OCI-LY3 (cell line): ENCODE results near the gene KCNQ1.

Experiments
- EZH2phosphoT487 ChIP-seq: fragments of 200-600 bp; shearing (Covaris generic); IDR thresholded peaks from 2 replicates; pipeline ENCODE4 v1.6.1; 2018; ENCODE audit warnings: antibody characterized with exemption, mixed run types, low read depth
- TF ChIP-seq, protein P1 (sequence below): fragments of 200-600, 300-600 bp; sonication (generic); IDR thresholded peaks from 2 replicates; pipeline ENCODE4 v1.5.1; 2014; ENCODE audit warnings: antibody characterized with exemption, low read length, low read depth

DNA sequence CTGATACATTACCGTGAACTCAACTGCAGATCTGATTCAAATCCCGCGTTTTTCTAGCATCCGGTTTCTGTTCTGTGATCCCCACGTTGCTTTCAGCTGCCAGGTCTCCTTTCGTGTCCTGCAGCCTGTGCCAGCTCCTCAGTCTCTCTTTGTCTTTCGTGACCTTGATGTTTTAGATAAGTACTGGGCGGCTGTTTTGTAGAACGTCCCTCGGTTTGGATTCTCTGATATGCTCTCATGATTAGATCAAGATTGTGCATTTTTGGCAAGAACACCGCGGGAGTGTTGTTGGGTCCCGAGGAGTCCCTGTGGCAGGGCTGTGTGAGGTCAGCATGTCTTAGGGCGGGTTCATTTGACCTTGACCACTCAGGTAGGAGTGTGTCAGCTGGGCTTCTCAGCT is 38.6 kb downstream of the KCNQ1 start:
- TF ChIP-seq, protein P1, sequence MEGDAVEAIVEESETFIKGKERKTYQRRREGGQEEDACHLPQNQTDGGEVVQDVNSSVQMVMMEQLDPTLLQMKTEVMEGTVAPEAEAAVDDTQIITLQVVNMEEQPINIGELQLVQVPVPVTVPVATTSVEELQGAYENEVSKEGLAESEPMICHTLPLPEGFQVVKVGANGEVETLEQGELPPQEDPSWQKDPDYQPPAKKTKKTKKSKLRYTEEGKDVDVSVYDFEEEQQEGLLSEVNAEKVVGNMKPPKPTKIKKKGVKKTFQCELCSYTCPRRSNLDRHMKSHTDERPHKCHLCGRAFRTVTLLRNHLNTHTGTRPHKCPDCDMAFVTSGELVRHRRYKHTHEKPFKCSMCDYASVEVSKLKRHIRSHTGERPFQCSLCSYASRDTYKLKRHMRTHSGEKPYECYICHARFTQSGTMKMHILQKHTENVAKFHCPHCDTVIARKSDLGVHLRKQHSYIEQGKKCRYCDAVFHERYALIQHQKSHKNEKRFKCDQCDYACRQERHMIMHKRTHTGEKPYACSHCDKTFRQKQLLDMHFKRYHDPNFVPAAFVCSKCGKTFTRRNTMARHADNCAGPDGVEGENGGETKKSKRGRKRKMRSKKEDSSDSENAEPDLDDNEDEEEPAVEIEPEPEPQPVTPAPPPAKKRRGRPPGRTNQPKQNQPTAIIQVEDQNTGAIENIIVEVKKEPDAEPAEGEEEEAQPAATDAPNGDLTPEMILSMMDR, result no peak
- TF ChIP-seq EZH2phosphoT487, result no peak
